ENCODE results near the gene TAS1R1.

The TAS1R1 gene

GRCh38 chr1:6602669-6603237, 47.6 kb downstream of the TAS1R1 start, which contains the start of gene KLHL21:
KLHL21 (minus strand) TSS chr1:6602869; CDS start chr1:6602817, 52 bp downstream.
- DNase-seq (ENCODE audit: low read depth in 3 of 3, low spot score in 1 of 3) = peak; percentile 69 to 85 (median 76)

- peak in 1 of 3 donors; percentile 33 for DNase-seq (ENCODE audit: low read depth in 3 of 3, low spot score in 1 of 3)
These were observed 48.3 kb downstream of the TAS1R1 start for GRCh38 chr1:6603238-6603914.

GRCh38 chr1:6603915-6604558, 48.9 kb downstream of the TAS1R1 start:
- no peak for DNase-seq (ENCODE audit: low read depth in 3 of 3, low spot score in 1 of 3)

DNA sequence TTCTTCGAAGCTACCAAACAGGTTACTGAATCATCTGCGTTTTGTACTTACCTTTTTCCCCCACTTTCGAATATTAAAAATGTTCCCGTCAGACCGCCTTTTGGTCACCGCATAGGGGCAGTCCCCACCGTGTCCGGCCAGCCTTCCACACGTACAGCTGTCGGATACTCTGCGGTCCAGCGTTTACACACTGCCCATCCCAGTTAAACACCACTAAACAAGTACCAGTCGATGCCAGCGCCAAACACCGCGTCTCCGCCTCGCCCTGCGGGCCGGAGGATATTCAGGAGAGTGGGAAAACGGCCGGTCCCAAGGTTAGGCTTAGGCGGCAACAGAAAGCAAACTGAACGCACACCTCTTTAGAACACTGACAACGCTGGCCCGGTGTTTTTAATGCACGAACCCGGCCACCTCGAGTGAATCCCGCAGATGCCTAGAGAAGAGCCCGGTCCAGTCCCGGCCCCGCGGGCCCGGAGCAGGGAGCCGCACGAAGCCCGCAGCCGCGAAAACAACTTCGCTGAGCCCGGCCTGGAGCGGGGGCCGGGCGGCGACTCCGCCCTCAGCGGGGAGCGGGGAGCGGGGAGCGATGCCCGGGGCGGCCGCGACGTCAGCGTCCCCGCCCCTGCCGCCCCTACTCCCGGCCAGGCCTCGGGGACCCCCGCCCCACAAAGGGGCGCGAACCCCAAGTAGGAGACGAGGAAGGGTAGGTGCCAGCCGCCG, 57.7 kb downstream of the TAS1R1 start:
- DNase-seq (ENCODE audit: low read depth in 3 of 3, low spot score in 1 of 3) = no peak

DNA sequence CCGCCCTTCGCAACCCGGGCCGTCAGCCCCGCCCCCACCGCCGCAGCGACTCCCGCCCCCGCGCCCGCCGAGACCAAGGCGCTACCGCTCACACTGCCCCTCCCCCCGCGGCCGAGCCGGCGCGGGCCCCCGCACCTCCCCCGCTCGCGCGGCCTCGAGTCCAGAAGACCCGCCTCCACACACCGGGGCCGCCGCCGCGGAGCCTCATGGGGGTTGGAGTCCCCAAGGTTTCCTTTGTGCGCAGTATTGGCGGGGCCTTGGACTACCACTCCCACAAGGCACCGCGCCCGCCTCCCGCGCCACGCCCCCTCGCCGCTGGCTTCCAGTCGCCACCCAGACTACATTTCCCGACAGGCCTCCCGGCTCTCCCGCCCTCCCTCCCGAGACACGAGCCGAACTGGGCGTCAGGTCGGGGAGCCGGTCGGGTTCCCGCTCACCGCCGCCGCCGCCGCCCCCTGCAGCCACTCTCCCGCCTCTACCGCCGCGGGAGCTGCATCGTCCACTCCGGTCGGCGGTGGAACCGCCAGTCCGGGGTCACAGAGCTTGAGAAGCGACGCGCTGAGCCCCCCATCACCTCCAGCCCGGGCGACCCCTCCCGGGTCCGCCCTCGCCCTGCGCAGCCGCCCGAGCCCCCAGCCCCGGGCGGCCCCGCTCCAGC, 58.4 kb downstream of the TAS1R1 start, which contains the start of gene PHF13:
Gene PHF13 (plus strand): TSS at position 371 of the 658 bp plus-strand sequence. CDS start 336 bp downstream, outside the sequence.
- peak; percentile 99 for DNase-seq (ENCODE audit: low read depth in 3 of 3, low spot score in 1 of 3)

DNA sequence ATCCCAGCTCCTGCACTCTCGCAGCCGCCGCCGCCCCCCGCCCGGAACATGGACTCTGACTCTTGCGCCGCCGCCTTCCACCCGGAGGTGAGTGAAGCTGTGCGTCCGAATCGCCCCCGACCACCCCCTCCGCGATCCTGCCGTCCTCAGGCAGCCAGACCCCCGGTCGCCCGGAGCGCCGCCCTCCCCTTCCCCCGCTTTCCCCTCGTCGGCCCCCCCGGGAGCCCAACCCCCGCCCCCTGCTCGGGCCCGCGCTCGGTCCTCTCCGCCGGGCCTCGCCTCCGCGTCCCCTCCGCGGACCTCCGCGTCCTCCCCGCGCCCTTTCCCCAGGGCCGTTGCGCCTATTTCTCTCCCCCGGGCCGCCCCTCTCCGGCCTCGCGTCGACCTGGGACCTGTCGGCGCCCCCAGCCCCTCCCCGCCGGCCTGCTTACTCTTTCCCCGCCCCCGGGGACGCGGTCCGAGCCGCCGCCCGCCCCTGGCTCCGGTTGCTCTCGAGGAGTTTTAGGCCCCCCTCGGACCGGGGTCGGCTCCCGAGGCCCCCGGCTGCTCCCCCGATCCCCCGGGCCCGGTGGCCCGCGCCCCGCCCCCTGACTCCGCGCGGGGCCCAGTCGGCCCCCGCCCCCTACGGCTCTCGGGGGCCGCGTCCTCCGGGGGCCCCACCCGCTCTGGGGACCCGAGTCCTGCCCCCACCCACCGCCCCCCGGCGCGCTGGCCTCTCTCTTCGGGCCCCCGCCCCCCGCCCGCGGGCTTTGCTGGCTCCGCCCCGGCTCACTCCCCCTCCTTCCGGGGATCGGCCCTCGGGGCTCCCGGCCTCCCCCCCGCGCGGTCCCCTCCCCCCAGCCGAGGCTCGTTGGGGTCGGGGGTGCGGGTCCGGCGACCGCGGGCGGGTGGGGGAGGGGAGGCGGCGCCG, 59.2 kb downstream of the TAS1R1 start:
- DNase-seq (ENCODE audit: low read depth in 3 of 3, low spot score in 1 of 3) = peak in 1 of 3 donors; percentile 59

DNA sequence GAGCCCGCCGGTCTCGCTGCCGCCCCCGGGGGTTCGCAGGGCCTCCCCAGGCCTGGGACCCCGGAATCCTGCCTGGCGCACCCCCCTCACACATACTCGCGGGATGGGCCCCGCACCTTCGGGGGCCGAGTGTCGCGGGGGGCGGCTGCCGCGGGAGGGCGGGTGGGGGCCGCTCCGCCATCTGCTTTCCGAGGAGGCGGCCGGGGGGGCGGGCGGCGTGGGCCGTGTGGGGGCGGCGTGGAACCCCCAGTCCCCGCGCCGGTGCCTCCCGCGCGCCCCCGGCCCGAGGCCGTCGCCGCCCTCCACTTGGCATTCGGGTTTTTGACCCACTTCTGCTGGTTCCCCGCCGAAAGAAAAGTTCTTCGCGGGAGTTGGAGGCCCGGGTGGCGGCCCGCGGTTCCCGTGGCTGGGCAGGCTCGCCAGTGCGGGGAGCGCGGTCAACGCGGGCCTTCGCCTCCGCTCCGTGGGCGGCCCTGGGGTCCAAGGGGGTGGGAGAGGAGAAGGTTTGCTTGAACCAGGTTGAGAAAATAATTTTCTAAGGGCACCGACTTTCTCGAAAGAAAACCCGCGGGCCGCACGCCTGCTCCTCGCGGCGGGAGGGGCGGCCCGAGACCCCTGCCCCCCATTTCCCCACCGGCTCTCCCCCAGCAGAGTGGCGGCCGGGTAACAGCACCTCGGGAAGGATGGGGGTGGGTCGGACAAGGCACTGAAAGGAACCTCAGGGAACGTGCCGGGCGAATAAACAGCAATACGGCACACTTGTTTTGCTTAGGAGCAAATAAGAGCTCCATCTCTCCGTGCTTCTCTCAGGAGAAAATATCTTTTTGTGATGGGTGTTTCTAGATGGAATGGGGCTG, 60.0 kb downstream of the TAS1R1 start:
- DNase-seq (ENCODE audit: low read depth in 3 of 3, low spot score in 1 of 3) = no peak

DNA sequence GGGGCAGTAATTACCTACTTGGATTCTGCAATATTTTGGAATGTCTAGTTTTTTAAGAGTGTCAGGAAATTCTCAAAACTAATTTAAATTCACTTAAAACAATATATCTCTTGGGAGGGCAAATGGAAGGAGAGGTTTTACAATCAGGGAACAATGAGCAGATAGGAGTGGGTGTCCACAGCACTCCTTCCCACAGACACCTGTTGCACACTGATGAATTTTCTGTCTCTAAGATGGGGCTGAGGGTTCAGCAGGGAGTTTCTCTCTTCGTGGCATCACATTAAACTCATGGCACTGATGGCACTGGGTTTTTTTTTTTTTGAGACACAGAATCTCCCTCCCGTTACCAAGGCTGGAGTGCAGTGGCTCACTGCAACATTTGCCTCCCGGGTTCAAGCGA, 63.9 kb downstream of the TAS1R1 start:
- DNase-seq (ENCODE audit: low read depth in 3 of 3, low spot score in 1 of 3) = no peak

DNA sequence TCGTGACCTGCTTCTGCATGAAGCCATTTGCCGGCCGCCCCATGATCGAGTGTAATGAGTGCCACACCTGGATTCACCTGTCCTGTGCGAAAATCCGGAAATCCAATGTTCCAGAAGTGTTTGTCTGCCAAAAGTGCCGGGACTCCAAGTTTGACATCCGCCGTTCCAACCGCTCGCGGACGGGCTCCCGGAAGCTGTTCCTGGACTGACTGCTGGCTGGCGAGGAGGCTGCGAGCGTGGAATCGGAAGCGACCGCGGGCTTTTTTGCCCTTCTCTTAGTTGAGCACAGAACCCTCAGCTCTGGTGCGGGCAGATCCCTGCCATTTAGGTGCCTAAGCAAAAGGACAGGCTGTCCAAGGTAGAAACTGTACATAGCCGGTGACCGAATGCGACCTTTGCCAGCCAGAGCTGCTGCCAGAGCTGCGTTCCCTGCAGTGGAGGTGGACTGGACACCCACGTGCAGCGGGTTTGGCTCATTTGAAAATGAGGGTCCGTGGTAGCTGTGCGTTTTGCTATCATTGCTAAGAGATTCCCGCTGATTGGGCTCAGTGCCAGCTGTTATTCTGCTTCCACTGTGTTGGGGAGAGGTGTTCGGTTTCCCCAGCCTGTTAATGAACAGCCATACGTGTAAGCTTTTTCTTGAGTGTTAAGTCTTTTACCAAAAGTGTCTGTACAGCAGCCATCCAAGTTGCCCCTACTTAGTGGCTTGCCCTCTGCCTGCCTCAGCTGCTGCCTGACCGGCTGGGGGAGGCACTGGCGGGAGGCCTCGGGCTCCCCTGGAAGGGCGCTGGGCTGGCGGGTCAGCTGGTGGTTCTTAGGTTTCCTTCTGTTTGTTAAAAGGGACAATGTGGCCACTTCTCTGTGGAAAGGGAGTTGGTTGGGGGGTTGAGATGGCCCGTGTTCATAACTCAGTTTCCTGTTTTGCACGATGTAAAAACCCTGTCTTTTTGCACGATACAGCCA, 66.6 kb downstream of the TAS1R1 start:
- DNase-seq (ENCODE audit: low read depth in 3 of 3, low spot score in 1 of 3) = no peak

GRCh38 chr1:6622396-6623152, 67.5 kb downstream of the TAS1R1 start:
- DNase-seq (ENCODE audit: low read depth in 3 of 3, low spot score in 1 of 3) = no peak

DNA sequence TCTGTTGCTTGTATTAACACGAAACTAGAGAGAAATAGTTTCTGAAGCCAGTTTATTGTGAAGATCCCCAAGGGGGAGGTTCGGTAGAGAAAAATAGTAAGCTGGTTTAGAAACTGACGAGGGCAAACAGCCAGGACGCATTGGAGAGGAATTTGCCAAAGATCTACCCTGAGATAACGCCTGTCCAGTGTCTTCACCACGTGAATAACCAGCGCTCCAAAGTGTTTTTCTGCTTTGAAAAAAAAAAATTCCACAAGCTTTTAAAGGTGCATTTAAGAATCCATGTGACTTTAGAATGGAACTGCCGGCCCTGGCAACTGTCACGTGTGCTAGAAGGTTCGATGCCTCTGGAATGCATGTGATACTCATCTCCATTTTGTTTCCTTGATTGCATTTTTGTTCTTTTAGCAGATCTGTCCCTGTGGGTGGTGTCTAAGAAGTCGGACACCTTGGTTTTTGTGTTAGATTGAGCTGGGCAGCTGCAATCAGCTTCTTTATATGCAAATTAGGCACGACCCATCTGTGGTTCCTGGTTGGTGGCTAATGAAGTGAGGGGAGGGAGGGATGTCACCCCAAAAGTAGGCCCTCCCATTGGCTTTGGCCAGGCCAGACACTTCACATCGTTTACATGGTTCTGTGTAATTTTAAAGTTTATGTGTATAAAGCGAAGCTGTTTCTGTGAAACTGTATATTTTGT, 68.3 kb downstream of the TAS1R1 start:
- DNase-seq (ENCODE audit: low read depth in 3 of 3, low spot score in 1 of 3) = no peak

DNA sequence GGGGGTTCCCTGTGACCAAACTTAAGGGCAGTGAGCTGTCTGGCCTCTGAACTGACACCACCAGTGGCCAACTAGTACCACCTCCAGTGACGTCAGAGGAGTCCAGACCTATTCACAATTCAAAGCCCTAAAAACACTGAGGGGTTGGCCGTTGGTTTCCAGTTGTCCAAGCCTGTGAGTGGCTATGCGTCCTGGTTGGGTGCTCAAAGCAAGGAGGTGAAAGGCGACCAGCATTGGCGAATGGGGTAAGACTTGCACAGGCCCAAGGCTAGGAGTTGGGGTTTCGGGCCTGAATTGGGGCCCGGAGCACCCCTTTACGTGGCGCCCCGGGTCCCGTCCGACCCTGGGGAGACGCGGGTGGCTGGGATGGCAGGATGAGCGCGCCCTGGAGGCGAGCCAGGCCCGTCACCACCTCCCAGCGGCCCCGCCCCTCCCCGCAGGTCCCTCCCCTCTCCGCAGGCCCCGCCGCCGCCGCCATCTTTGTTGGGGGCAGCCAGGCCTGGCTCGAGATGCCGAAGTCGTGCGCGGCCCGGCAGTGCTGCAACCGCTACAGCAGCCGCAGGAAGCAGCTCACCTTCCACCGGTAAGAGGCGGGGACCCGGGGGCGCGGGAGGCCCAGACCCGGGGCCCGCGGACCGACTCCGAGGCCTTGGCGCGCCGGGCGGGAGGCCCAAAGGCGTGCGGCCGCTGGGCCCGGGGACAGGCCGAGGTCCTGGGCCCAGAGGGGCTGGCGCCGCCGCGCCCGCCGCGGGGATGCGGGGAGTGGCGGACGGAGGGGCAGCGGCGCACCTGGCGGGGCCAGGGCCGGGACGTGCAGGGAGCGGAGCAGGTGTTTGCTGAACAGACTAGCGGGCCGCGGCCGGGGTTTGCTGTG, 69.8 kb downstream of the TAS1R1 start, which contains the start of gene THAP3:
Gene THAP3 (plus strand): TSS at position 159 of the 874 bp plus-strand sequence. CDS start 351 bp downstream, at position 510.
- DNase-seq (ENCODE audit: low read depth in 3 of 3, low spot score in 1 of 3) = peak; percentile 73 to 89 (median 81)

DNA sequence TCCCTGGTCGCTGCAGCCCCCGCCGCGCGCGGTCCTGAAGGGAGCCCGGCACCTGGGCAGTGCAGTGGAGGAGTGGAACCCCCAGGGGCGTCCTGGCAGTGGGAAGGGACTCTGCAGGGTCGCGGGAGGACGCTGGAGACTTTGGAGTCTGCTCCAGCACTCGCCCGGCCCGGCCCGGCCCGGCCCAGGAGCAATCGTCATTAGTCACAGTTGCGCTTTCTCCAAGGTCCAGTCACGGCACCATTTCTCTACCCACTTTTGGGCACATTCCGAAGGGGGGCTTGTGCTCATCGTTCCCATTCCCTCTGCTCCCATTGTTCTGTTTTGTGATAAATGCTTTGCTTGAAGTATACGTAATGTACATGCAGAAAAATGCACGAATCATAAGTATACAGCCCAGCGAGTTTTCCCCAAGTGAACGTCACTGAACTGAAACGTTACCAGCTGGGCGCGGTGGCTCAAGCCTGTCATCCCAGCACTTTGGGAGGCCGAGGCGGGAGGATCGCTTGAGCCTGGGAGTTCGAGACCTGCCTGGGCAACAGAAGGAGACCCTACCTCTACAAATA, 70.6 kb downstream of the TAS1R1 start:
- DNase-seq (ENCODE audit: low read depth in 3 of 3, low spot score in 1 of 3) = no peak

DNA sequence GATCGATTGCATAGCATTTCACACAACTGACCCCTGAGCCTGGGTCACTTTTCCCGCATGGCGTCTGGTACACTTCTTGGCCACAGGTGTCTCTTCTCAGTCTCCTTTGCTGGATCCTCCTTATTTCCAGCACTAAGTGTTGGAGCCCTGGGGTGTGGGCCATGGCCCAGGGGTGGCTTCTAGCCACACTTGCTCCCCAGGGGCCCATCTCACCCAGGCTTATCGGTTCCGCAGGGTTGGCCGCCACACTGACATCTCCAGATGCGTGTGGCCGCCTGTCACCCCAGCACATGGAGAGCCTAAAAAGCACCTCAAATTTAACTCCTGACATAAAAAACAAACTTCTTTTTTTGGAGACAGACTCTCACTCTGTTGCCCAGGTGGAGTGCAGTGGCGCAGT, 71.9 kb downstream of the TAS1R1 start:
- DNase-seq (ENCODE audit: low read depth in 3 of 3, low spot score in 1 of 3) = no peak
